ENCODE results near the gene TICRR.

TICRR gene

GRCh38 chr15:89629829-89630228 lies 54.6 kb downstream of the TICRR start:
- DNase-seq (ENCODE audit: low spot score): no peak

GRCh38 chr15:89630260-89630659 lies 55.0 kb downstream of the TICRR start:
- DNase-seq (ENCODE audit: low spot score): no peak

- DNase-seq (ENCODE audit: low spot score): no peak
Measured at GRCh38 chr15:89630974-89631901, 56.0 kb downstream of the TICRR start.

GRCh38 chr15:89631902-89632264 lies 56.6 kb downstream of the TICRR start:
- DNase-seq (ENCODE audit: low spot score): no peak

- DNase-seq (ENCODE audit: low spot score): no peak
Measured at GRCh38 chr15:89632563-89633430, 57.5 kb downstream of the TICRR start.

- no peak for DNase-seq (ENCODE audit: low spot score)
Measured at GRCh38 chr15:89633585-89633984, 58.3 kb downstream of the TICRR start.

- no peak for DNase-seq (ENCODE audit: low spot score)
Measured at GRCh38 chr15:89640245-89640644, 65.0 kb downstream of the TICRR start.

- DNase-seq (ENCODE audit: low spot score): no peak
Measured at GRCh38 chr15:89641053-89641452, 65.8 kb downstream of the TICRR start.

GRCh38 chr15:89642106-89642505 lies 66.8 kb downstream of the TICRR start:
- no peak for DNase-seq (ENCODE audit: low spot score)

- DNase-seq (ENCODE audit: low spot score): no peak
Measured at GRCh38 chr15:89645680-89646079, 70.4 kb downstream of the TICRR start.

GRCh38 chr15:89646416-89647141 lies 71.3 kb downstream of the TICRR start:
- no peak for DNase-seq (ENCODE audit: low spot score)

GRCh38 chr15:89647191-89647851 lies 72.1 kb downstream of the TICRR start:
- DNase-seq (ENCODE audit: low spot score): peak; percentile 89

- no peak for DNase-seq (ENCODE audit: low spot score)
Measured at GRCh38 chr15:89648106-89649012, 73.1 kb downstream of the TICRR start.

- DNase-seq (ENCODE audit: low spot score): no peak
Measured at GRCh38 chr15:89649013-89649625, 73.8 kb downstream of the TICRR start.

GRCh38 chr15:89649716-89650115 lies 74.4 kb downstream of the TICRR start:
- no peak for DNase-seq (ENCODE audit: low spot score)

GRCh38 chr15:89652131-89652530 lies 76.9 kb downstream of the TICRR start:
- DNase-seq (ENCODE audit: low spot score): no peak

GRCh38 chr15:89652666-89653065 lies 77.4 kb downstream of the TICRR start:
- DNase-seq (ENCODE audit: low spot score): no peak

GRCh38 chr15:89653578-89653977 lies 78.3 kb downstream of the TICRR start:
- DNase-seq (ENCODE audit: low spot score): no peak

- peak; percentile 82 for DNase-seq (ENCODE audit: low spot score)
Measured at GRCh38 chr15:89654301-89654761, 79.1 kb downstream of the TICRR start.

Measured in AG08395 (cell line).